K562 (cell line): ENCODE results near the gene ZCCHC24. TPM values are rescaled to one million over a fixed set of nuclear protein-coding genes. Genes with fewer than 3 reads are reported as not detected.
A peak's percentile ranks its signal among the peaks of the same experiment; 100 is the strongest.

Experiments
- ATAC-seq: fragments of 200-7000 bp; cut with Tn5 transposase; 3 replicates; pipeline ENCODE4 v1.9.1; 2020; ENCODE audit warnings: moderate library complexity
- BruUV-seq: library from RNA; stranded (reverse); fragments of 400-500 nt; replicated peaks from 2 replicates; lab custom pipeline; 2021; lab: Mats Ljungman, UMichigan
- CTCF ChIA-PET: fragments of 300-600 bp; formaldehyde crosslinking; extraction: SDS; loops from one replicate; lab custom pipeline; 2021; ENCODE audit warnings: low intra/inter-chr PET ratio; lab: Yijun Ruan, JAX
- POLR2A ChIA-PET: fragments of 300-600, 350-650 bp; sonication (Branson Sonifier 250); formaldehyde crosslinking; extraction: SDS; loops from one replicate; lab custom pipeline; 2021; ENCODE audit warnings: antibody characterized with exemption, inconsistent platforms; lab: Yijun Ruan, JAX
- DNase-seq, 4 experiments: peaks; one replicate each; pipeline versions ENCODE4 v3.0.0 to v3.0.0-alpha.2; 2011 to 2018; ENCODE audit warnings: low spot score in 3 of 4, mixed read lengths in 3 of 4; ENCODE audit errors: extremely low read depth in 1 of 4
- FAIRE-seq: peaks from 2 replicates; lab custom pipeline; 2011; peaks lifted over from hg19 to GRCh38; lab: Jason Lieb, UNC
- H2AFZ ChIP-seq: 2 replicates; pipeline ENCODE4 v1.6.0; 2011; ENCODE audit warnings: low read depth, low read length, control low read depth, inconsistent platforms
- H3K27ac ChIP-seq: fragments of 200-600 bp; 3 replicates; pipeline ENCODE4 v1.8.0; 2011; ENCODE audit warnings: low read depth, mild to moderate bottlenecking, control low read depth, inconsistent platforms, low read length, moderate library complexity, mixed read lengths; ENCODE audit errors: extremely low read depth
- H3K27me3 ChIP-seq, 2 experiments: fragments of 300-600 bp in 1 of 2; 2 replicates in 1 of 2; 3 replicates in 1 of 2; pipeline versions ENCODE4 v1.6.0 to v1.8.0; 2011; ENCODE audit warnings: inconsistent platforms in 2 of 2, low read length in 2 of 2, mild to moderate bottlenecking in 1 of 2, mixed read lengths in 1 of 2, moderate library complexity in 1 of 2; ENCODE audit not compliant: control insufficient read depth in 2 of 2, insufficient read depth in 2 of 2
- H3K36me3 ChIP-seq: fragments of 300-600 bp; 3 replicates; pipeline ENCODE4 v1.8.0; 2011; ENCODE audit warnings: mild to moderate bottlenecking, low read length, inconsistent platforms; ENCODE audit not compliant: control insufficient read depth, insufficient read depth
- H3K4me1 ChIP-seq, 2 experiments: fragments of 200-600 bp in 1 of 2; replicated peaks in 1 of 2; 2 replicates in 1 of 2; 3 replicates in 1 of 2; pipeline versions ENCODE4 v1.5.1 to v1.8.0; 2011; ENCODE audit warnings: inconsistent platforms in 2 of 2, low read length in 2 of 2, mild to moderate bottlenecking in 1 of 2, mixed read lengths in 1 of 2, moderate library complexity in 1 of 2; ENCODE audit not compliant: control insufficient read depth in 2 of 2, insufficient read depth in 2 of 2
- H3K4me2 ChIP-seq: 2 replicates; pipeline ENCODE4 v1.6.1; 2011; ENCODE audit warnings: low read length, control low read depth, inconsistent platforms, mixed read lengths; ENCODE audit not compliant: insufficient read depth
- H3K4me3 ChIP-seq: fragments of 200-600 bp; sonication (generic), shearing (Covaris generic); 2 replicates; pipeline ENCODE4 v1.5.1; 2016; ENCODE audit warnings: control low read depth, inconsistent platforms
- H3K79me2 ChIP-seq: fragments of 200-600 bp; 3 replicates; pipeline ENCODE4 v1.8.0; 2011; ENCODE audit warnings: low read length, inconsistent platforms; ENCODE audit not compliant: control insufficient read depth, insufficient read depth
- H3K9ac ChIP-seq, 2 experiments: 2 replicates each; pipeline versions ENCODE4 v1.6.0 to v1.6.1; 2011; ENCODE audit warnings: low read depth in 2 of 2, low read length in 2 of 2, control low read depth in 1 of 2, inconsistent platforms in 1 of 2, mild to moderate bottlenecking in 1 of 2, mixed read lengths in 1 of 2; ENCODE audit not compliant: insufficient read depth in 1 of 2
- H3K9me1 ChIP-seq: one replicate; pipeline ENCODE4 v1.6.0; 2011; ENCODE audit warnings: inconsistent platforms, mild to moderate bottlenecking, low read length, moderate library complexity; ENCODE audit not compliant: control insufficient read depth, insufficient read depth
- H3K9me3 ChIP-seq: replicated peaks from 2 replicates; pipeline ENCODE4 v1.5.1; 2011; ENCODE audit warnings: low read depth, low read length, inconsistent platforms; ENCODE audit not compliant: control insufficient read depth, insufficient read depth
- H4K20me1 ChIP-seq: replicated peaks from 2 replicates; pipeline ENCODE4 v1.6.1; 2011; ENCODE audit warnings: low read length, inconsistent platforms, mixed read lengths; ENCODE audit not compliant: control insufficient read depth, insufficient read depth
- C11orf30 ChIP-seq: fragments of 450-650 bp; IDR thresholded peaks from 2 replicates; pipeline ENCODE4 v1.6.1; 2016; ENCODE audit warnings: low read depth, mild to moderate bottlenecking
- DDX20 ChIP-seq: fragments of 450-650 bp; IDR thresholded peaks from 2 replicates; pipeline ENCODE4 v1.6.1; 2016; ENCODE audit warnings: missing genetic modification characterization, low read depth, mild to moderate bottlenecking, missing compliant biosample characterization, moderate library complexity
- E4F1 ChIP-seq: fragments of 250-450 bp; sonication (Bioruptor Pico); IDR thresholded peaks from 2 replicates; pipeline ENCODE4 v1.5.0; 2021; ENCODE audit warnings: mild to moderate bottlenecking, borderline replicate concordance
- GTF2B ChIP-seq: IDR thresholded peaks from 2 replicates; pipeline ENCODE4 v1.6.1; 2011; ENCODE audit not compliant: insufficient read length; ENCODE audit errors: extremely low read depth
- ZNF316 ChIP-seq: fragments of 450-650 bp; IDR thresholded peaks from 2 replicates; pipeline ENCODE4 v1.6.1; 2016
- in situ Hi-C: fragments of 300-500 bp; cut with MboI; formaldehyde crosslinking; loops from 4 replicates; pipeline ENCODE4 v1.15.0; 2018; ENCODE audit warnings: inconsistent platforms, mixed read lengths
- intact Hi-C: fragments of 100-400 bp; cut with micrococcal nuclease; formaldehyde crosslinking; loops from 2 replicates; pipeline ENCODE4 v1.14.2; 2022
- polyA plus RNA-seq, 8 experiments: library from polyadenylated mRNA; depleted of rRNA in 4 of 8; stranded (reverse) in 5 of 8; unstranded in 3 of 8; fragments of >200 nt; fragmentation: Nextera tagmentation in 2 of 8; fragmentation: Illumina TruSeq in 1 of 8; extraction: Ambion mirVana in 2 of 8; extraction: Trizol in 1 of 8; gene quantifications; 2 replicates each; pipeline versions ENCODE4 v1.2.1 to v1.2.3, GENCODE V29; 2011 to 2014; ENCODE audit warnings: inconsistent platforms in 1 of 8, missing spikeins in 1 of 8
- total RNA-seq, 7 experiments: library from RNA; depleted of rRNA in 6 of 7; stranded (reverse); fragments of >200 nt in 6 of 7; fragmentation: Illumina TruSeq in 2 of 7; extraction: Trizol in 2 of 7; gene quantifications; 2 replicates each; pipeline versions ENCODE4 v1.2.1 to v1.2.3, GENCODE V29; 2011 to 2021; ENCODE audit warnings: low replicate concordance in 1 of 7

ZCCHC24 gene
- total and polyA plus RNA-seq, 9 of the 15 experiments (the other 6 are each of a cell fraction or from before 2014, with no cell fraction given), result 0.84 to 11.0 (median 4.6) TPM

GRCh38 chr10:79477456-79477855 is 32.0 kb upstream of the ZCCHC24 start (continued):
- TF ChIP-seq GTF2B, result no peak

GRCh38 chr10:79476645-79477044 is 31.2 kb upstream of the ZCCHC24 start:
- no peak overlapping the region for H3K27ac ChIP-seq
- no peak for FAIRE-seq
- H3K4me1 ChIP-seq, result peaks cover 3 to 6% of the 10 kb centered on the region in 2 experiments; a peak in 3 of 5 replicates
- no peak overlapping the region for H2AFZ ChIP-seq
- no peak overlapping the region for H3K9ac ChIP-seq
- H3K27me3 ChIP-seq, result peaks cover 3 to 4% of the 10 kb centered on the region in 2 experiments; a peak in 3 of 5 replicates
- in situ Hi-C loops, result no loop called here
- H4K20me1 ChIP-seq, result no peaks in the 10 kb centered on the region
- no peaks in the 10 kb centered on the region for H3K9me1 ChIP-seq
- H3K79me2 ChIP-seq, result no peaks in the 10 kb centered on the region
- TF ChIP-seq DDX20 (no peak), ZNF316 (peak; percentile 53; the same call in 1 of the 2 replicates), E4F1 (CRISPR knock-in tag) (no peak), C11orf30 (peak; percentile 27; the same call in 1 of the 2 replicates)
- no peak overlapping the region for H3K4me3 ChIP-seq
- no peaks in the 10 kb centered on the region for H3K36me3 ChIP-seq
- DNase-seq, result no peak
- intact Hi-C loops, result no loop called here
- POLR2A ChIA-PET, result interaction anchor here (1.3 kb wide), 2 partner anchors 11 to 15 kb away, joined by 3 to 5 read pairs; no protein-coding TSS in a partner anchor
- no peak overlapping the region for H3K4me2 ChIP-seq
- no TSS peak for BruUV-seq
- no peaks in the 10 kb centered on the region for H3K9me3 ChIP-seq
- no peak for ATAC-seq
- CTCF ChIA-PET, result no interaction called here
